ENCODE results near the gene LAP3. TPM values are rescaled to one million over a fixed set of nuclear protein-coding genes. Genes with fewer than 3 reads are reported as not detected.

The LAP3 gene
- total RNA-seq, 1 donor from 2014 or later: 67.0 TPM

Other genes starting within 250 kb of the LAP3 start
- gene QDPR, start 65.1 kb upstream of the LAP3 start, total RNA-seq: 156 TPM
- not detected for gene CLRN2, start 62.0 kb upstream of the LAP3 start, total RNA-seq
- 15.9 TPM for gene MED28, start 37.4 kb downstream of the LAP3 start, total RNA-seq
- gene FAM184B, start 204.4 kb downstream of the LAP3 start, total RNA-seq: not detected
- gene DCAF16, start 233.6 kb downstream of the LAP3 start, total RNA-seq: 4.3 TPM
- 0.38 TPM for gene NCAPG, start 233.8 kb downstream of the LAP3 start, total RNA-seq